EH (cell line): Measurements from ENCODE around the gene GOLGA6A.
"Not testable (repeated sequence)": the region's sequence is repeated elsewhere in the genome, so short reads cannot be mapped to it uniquely, and the experiment has no call there.

Experiments used
- DNase-seq: peaks from one replicate; pipeline ENCODE4 v3.0.0-alpha.2; 2015; ENCODE audit warnings: low read depth

GOLGA6A gene

DNA sequence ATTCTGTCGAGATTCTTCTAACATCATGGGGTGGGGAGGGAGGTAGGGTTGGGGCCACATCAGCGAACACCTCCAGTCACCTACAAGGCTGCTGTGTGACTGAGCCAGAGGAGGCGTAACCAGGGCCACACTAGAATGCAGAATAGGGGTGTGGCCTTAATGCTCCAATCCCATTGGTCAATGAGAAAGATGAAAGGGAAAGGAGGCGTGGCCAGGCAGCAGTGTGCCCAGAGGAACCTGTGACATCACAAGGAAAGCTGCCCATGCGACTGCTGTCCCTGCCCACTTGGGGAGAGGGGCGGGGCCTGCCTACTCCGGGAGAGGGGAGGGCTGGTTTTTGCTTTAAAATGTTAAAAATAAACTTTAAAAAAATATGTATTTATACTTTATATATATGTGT is at the start of gene GOLGA6A:
TSS of gene GOLGA6A (minus strand) at position 101 of the 400 bp plus-strand sequence. CDS start at position 60, 41 bp downstream.
- not testable (repeated sequence) for DNase-seq

GRCh38 chr15:74131628-74132413 is 49.5 kb upstream of the GOLGA6A start:
- no peak for DNase-seq

DNA sequence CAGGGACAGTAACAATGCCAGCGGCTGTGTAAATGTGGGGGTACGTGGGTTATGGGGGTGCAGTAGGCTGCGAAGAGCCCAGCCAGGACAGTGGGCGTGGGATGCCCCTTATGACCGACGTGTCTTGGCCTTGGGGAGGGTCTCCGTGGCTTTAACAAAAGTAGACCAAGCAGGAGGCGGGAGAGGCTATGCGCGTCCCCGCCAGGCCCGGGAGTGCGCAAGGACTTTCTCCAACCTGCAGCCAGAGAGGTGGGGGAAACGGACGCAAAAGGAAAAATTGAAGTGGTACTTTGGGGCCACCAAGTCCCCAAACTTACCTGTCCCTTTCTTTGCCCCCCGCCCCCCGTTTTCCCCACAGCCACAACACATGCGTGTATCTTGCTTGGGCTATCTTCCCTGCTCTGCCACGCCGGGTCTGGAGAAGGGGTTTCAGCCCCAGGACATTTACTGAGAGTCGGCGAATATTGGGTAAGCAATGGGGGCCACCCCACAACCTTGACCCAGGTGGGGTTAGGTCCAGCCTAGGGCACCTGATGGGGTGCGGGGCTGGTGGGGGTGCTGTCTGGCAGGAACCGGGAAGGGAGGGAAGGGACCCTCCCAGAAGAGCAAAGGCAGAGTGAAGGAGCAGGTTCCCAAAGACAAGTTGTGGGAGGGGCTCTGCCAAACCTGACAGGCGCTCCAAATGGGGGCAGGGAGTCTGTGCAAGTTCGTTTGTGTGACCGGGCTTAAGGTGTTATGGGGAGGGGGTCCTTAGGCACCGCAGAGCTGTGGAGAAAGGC is 48.7 kb upstream of the GOLGA6A start:
- DNase-seq = no peak

GRCh38 chr15:74130155-74130848 is 48.0 kb upstream of the GOLGA6A start, which contains the start of gene ISLR2:
Gene ISLR2 (plus strand): TSS chr15:74130586. CDS start chr15:74132755, 2,169 bp downstream.
- DNase-seq = no peak

DNA sequence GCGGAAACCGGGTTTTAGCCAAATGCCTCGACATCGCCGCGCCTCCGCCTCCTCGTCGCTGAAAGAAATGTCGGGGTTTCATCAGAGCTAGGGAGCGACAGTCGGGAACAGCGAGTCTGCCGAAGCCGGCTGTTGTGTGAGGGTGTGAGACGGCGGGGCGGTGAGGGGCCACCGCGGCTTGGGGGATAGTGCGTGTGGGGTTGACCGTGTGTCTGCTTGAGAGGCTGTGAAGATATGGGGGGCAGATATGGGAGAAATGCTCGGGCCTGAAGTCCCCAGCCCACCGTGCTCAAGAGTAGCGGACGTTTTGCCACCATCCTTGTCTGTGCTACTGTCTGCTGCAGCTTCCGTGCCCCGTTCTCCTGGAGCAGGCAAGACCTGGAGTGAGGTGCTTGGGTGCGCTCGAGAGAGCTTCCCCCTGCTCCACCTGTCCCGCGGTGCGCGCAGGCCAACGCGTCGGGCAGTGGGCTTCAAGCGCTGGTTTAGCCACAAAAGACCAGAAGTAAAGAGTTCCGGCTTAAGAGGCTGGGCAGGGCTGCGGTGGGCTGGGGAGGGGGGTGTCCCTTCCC is 47.3 kb upstream of the GOLGA6A start:
- no peak for DNase-seq

DNA sequence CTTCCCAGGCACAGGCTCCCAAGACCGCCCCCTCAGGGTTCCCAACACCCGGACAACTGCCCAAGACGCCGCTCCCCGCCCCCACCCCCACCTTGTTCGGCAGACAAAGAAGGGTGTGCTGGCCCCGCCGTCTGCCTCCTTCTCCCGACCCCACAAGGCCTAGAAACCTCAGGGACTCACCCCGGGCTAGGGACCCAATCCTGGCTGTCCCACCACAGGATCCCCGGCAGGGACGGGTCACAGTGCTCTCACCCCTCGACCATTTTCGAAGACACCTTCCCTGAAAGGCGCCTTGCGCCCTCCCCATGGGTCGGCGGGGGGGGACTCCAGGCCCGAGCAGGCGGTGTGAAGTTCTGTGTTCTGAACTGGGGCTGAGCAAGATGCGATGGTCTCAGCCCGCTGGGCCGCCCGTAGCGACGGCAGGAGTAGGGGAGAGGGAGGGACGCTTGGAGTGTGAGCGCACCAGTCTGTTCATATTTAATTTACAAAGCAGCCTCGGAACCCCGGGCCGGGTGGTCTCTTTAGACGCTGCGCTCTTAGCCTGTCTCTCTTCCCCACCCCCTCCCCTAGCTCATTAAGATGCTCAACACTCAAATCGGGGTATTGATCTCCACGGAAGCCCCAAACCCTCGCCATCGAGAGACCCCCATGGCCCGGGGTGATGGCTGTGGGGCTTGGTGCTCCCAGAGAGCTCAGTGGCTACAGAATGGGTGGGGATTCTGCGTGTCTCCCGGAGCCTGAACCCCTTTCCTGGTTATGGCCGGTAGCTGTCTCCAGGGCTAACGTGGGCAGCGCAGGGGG is 46.6 kb upstream of the GOLGA6A start:
- no peak for DNase-seq

DNA sequence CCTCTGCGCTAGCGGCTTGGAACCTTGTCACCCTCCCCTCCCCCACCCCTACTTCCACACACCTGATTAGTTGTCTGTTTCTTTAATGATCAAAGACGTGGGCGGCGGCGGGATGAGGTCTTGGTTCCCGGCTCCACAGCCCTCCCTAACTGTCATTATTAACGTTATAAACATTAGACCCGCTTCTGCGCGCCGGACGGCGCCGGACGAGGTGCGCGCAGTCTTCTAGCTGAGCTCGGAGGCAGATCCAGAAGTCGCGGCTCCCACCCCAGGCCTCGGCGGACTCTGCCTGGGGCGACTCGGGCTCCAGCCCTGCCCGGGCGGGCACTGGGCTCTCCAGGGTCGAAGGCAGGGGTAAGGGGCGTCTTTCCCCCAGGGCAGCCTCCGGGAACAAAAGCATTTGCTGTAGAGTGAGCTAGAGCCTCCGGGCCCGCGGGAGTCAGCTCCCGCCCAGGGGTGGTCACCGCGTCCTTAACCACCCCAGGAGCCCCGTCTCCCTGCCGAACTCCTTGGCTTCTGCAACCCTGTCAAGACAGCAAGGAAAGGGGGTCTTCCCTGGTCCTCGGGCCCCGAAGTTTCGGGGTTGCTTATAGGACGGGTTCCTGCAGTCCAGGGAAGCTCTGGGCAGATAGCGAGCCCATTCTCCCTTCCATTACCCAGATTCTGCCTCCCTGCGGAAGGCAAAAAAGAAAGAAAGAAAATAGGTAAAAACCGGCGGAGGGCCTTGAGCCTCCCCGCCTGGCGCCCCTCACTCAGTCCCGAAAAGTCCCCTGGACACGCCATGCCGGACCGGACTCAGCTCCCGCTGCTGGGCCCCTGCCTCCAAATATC is 45.8 kb upstream of the GOLGA6A start:
- DNase-seq = no peak

DNA sequence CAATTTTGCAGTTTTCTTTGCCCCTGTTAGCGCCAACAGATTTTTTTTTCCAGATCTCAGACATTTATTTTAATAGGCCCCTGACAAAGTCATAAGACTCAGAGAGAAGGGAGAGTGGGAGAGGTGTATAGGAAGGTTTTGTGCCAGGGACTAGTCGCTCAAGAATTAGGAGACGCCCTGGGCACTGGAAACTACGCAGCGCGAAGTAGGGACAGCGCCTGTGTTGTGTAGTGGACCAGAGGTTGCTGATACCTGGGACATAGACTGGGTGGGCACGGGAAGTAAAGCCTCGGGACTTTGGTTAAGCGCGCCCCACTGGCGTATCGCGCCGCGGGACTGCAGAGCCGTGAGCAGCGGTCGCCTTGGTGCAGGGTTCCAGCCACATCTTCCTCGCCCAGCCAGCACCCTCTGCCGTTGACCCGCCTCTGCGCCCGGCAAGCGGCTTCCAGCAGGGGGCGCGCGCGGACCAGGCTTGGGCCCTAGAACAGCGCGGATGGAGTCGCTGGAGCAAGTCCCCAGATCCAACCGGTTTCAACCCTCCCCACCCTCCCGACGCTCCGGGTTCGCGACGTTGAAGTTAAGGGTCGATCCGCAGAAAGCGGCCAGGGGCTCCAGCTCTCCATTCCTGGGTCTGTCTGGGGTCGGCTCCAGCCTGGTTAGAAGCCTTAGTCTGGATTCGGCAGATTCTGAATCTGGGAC is 45.1 kb upstream of the GOLGA6A start:
- peak; percentile 82 for DNase-seq

DNA sequence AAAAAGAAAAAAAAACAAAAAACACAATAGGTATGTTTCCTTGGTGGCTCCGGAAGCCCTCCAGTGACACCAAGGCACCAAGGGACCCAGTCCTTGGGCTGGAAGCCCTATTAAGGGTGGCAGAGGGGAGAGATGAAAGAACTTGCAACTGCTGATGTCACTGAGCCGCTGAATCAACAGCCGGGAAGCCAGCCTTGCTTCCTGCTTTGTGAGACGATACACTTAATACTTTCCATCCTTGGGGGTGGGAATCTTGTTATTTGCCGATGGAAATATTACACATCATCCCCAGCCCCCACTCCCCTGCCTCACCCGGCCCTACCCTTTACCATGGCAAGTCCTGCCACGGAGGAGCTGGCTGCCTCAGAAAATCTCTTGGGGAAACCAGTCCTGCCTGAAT is 42.4 kb upstream of the GOLGA6A start:
- no peak for DNase-seq

- DNase-seq = no peak
Measured at GRCh38 chr15:74124196-74124595, 41.8 kb upstream of the GOLGA6A start.

- DNase-seq = no peak
Measured at GRCh38 chr15:74123658-74124057, 41.3 kb upstream of the GOLGA6A start.

GRCh38 chr15:74123131-74123429 is 40.7 kb upstream of the GOLGA6A start:
- no peak for DNase-seq

DNA sequence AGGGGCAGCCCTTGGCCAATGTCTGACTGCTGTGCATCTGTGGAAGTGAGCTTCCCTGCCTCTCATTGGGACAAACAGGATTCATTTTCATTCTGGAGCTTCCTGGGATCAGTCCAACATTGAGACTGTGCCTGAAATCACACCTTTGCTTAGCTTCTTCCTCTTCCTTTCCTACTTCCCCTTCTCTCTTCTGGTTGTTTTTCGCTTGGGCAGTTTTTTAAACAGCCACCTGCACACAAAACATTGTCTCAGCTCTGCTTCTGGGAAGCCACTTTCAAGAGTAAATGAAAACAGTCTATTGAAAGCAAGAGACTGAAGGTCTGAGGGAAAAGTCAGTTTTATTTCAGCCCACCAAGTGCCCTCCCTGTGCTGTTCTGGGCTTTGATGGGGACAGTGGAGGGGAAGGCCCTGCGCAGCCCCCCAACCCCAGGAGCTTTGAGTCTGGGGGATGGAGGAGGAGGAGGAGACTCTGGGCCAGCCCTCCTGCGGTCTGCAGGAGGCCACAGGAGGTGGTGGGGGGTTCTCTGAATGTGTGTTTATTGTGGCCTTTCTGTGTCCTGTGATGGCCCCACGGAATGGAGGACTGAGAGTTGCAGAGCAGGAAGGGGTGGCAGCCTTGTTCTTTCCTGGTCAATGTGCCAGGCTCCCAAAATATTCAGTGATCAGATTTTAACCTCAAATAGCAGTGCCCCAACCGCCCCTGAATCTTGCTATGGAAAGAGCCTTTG is 40.2 kb upstream of the GOLGA6A start:
- no peak for DNase-seq

DNA sequence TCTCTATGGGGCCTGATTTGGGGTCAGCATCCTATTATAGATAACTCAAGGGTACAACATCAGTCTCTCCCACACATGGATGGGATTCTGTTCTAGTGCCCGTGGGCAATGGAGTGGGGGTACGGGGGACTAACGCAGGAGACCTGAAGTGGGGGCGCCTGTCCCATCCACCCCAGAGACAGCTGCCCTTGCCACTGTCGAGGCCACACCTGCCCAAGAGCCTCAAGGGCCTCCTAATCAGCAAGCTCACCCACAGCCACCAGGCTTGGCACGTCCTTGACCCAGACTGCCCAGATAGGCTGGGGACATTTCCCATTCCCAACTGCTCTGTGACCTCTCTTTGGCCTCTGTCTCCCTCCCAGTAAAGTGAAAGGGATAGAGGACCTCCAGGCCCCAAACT is 39.5 kb upstream of the GOLGA6A start:
- no peak for DNase-seq

- DNase-seq = no peak
Measured at GRCh38 chr15:74121039-74121438, 38.7 kb upstream of the GOLGA6A start.

DNA sequence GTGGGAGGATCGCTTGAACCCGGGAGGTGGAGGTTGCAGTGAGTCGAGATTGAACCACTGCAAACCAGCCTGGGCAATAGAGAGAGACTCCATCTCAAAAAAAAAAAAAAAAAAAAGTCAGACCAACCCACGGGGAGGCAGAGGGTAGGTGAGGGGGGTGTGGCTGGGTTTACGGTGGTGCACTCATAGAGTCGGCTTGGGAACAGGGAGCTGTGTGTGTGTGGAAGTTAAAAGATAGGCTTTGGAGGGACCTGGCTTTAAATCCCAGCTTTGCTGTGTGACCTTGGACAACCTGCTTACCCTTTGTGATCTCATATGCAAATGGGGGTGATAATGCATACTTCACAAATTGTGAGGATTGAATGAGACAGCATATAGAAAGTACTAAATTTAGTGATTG is 38.1 kb upstream of the GOLGA6A start:
- no peak for DNase-seq

- DNase-seq = no peak
Measured at GRCh38 chr15:74109713-74110112, 27.4 kb upstream of the GOLGA6A start.

- not testable (repeated sequence) for DNase-seq
Measured at GRCh38 chr15:74108611-74109010, 26.3 kb upstream of the GOLGA6A start.

DNA sequence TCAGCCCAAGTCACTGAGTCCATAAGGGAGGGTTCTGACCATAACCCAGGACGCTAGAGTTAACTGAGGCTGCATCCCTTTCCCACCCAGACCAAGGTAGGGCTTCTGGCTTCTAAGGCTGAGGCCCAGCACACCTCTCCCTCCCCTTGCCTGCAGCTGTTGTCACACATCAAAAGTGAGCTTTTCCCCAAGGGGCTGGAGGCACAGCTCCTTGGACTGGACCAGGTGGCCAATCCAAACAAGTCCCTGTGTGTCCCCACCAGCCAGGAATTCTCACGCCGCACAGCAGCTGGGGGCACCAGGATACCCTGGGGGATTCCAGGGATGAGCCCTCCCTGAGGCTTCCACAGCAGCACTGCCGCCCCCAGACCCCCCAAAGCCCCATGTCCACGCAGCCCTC is 25.8 kb upstream of the GOLGA6A start:
- no peak for DNase-seq
